Measurements from ENCODE around the gene TTYH2.

Gene TTYH2, protein sequence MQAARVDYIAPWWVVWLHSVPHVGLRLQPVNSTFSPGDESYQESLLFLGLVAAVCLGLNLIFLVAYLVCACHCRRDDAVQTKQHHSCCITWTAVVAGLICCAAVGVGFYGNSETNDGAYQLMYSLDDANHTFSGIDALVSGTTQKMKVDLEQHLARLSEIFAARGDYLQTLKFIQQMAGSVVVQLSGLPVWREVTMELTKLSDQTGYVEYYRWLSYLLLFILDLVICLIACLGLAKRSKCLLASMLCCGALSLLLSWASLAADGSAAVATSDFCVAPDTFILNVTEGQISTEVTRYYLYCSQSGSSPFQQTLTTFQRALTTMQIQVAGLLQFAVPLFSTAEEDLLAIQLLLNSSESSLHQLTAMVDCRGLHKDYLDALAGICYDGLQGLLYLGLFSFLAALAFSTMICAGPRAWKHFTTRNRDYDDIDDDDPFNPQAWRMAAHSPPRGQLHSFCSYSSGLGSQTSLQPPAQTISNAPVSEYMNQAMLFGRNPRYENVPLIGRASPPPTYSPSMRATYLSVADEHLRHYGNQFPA

DNA sequence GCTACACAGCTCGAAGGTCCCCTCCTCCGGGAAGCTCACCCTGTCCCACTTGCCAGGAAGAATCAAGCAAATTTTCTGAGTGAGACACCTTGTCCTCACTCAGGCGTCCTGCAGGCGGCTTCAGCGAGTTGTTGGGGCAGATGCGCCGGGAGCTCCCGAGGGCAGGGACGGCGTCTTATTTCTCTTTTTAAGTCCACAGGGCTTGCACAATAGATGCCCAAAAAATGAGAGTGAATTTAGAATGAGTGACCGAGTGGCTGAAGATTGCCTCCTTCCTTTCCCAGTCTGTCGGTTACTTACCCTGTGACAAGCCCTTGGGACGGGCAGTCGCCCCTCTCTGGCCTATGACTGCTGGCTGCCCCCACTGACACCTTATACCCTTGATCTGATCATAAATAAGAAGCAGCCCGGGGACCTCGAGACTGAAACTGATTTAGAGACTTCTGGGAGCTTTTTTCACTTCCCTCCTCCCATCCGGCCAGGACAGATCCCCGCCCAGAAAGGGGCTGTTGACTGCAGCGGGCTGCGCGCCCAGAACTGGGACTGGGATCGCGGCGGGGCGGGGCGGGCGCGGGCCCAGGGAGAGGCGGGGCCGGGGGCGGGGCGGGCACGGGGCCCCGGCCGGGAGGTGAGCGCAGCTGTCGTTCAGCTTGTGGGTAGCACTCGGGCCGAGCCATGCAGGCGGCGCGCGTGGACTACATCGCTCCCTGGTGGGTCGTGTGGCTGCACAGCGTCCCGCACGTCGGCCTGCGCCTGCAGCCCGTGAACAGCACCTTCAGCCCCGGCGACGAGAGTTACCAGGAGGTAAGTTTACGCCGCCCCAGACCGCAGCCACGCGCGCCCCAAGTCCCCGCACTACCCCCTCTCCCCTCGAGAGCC lies at the start of gene TTYH2:
Gene TTYH2 (plus strand): TSS at position 659 of the 879 bp plus-strand sequence. CDS start 17 bp downstream, at position 676.
- H3K4me1 Mint-ChIP-seq: peaks cover 75% of the 10 kb centered on the region

DNA sequence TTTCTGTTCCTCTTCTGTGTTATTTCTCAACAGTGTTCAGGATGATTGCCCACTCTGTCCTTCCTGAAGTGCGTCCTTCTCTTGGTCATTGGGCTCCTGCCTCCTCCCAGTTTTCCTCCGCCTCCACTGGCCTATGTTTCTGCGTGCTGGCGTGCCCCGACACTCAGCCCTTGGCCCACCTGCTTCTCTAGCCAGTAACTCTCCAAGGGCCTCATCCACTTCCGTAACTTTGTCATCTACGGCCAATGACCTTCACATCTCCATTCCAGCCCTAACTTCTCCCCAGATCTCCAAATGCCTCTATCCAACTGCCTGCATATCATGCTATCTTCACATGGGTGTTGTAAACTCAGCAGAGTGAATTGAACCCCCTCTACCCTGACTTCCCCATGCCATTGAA lies 49.5 kb upstream of the TTYH2 start:
- Mint-ChIP-seq H3K4me1 (no peaks in the 10 kb centered on the region), H3K27ac (no peak overlapping the region), H3K36me3 (no peaks in the 10 kb centered on the region), H3K9me3 (no peaks in the 10 kb centered on the region), H3K4me3 (no peak overlapping the region), H3K27me3 (peaks cover 34% of the 10 kb centered on the region)
- ATAC-seq: no peak

More for the DNA sequence above, at the start of gene TTYH2:
- peak within 1 kb of the TSS; percentile 78 for H3K4me3 Mint-ChIP-seq
- no peaks in the 10 kb centered on the region for H3K27me3 Mint-ChIP-seq
- H3K27ac Mint-ChIP-seq: peak within 1 kb of the TSS; percentile 69
- no peaks in the 10 kb centered on the region for H3K9me3 Mint-ChIP-seq
- peak; percentile 88 for ATAC-seq
- peaks cover 28% of the 10 kb centered on the region for H3K36me3 Mint-ChIP-seq

DNA sequence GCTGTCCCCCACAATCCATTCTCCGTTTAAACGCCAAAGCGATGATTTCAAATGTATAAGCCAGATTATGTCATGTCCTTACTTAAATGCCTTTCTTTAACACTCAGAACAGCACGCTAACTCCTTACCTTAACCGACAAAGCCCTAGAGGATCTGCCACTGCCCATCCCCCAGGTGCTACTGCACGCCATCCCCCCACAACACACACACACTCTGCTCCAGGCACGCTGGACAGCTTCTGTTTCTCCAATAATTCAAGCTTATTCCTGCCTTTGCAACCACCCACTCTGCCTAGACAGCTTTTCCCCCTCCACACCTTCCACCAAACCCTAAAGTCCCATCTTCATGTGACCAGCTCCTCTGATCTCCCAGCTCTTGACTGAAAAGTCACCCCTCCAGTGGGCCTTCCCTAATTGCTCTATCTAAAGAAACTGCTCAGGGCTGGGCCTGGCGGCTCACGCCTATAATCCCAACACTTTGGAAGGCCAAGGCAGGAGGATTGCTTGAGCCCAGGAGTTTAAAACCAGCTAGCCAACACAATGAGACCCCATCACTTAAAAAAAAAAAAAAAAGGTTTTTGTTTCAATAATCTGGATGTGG lies 48.8 kb upstream of the TTYH2 start:
- Mint-ChIP-seq H3K9me3 (no peaks in the 10 kb centered on the region), H3K27ac (no peak overlapping the region), H3K36me3 (no peaks in the 10 kb centered on the region), H3K4me1 (no peaks in the 10 kb centered on the region), H3K4me3 (no peak overlapping the region), H3K27me3 (peaks cover 29% of the 10 kb centered on the region)
- no peak for ATAC-seq

DNA sequence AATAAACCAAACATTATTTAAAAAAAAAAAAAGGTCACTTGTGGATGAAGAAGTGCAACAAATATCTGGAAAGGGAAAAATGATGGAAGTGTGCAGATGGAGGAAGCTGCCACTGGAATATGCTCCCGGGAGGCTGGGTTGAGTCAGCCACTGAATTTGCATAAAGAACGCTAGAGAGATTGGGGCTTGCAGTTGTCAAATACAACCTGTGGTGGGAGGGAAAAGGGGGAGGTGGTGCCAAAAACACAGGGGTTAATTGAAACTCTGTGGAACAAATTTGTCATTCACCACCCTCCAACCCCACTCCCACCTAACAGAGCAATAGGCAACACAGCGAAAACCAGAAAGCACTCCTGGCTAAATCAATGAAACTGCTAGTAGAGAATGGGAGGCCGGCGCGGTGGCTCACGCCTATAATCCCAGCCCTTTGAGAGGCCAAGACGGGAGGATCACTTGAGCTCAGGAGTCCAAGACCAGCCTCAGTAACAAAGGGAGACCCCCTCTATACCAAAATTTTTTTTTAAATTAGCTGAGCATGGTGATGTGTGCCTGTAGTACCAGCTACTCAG lies 47.5 kb upstream of the TTYH2 start:
- Mint-ChIP-seq H3K4me3 (no peak overlapping the region), H3K36me3 (no peaks in the 10 kb centered on the region), H3K27me3 (peaks cover 31% of the 10 kb centered on the region), H3K9me3 (no peaks in the 10 kb centered on the region), H3K4me1 (no peaks in the 10 kb centered on the region), H3K27ac (no peak overlapping the region)
- ATAC-seq: no peak

DNA sequence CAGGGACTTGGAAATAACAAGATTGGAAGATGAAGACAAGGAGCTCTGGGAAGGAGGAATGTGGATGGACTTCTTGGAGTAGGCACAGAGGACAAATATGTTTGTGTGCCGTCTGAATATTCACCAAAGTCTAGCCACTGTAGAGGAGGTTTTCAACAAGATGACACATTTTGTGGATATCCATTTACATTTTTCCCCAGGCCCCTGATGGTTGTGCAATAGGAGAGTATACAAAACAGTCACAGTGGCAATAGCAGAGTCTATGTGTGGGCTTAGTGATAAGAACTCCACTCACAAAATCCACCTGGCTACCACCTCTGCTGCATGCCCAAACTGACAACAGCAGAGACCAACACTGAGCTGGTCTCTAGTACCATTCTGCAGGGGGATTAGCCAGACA lies 42.4 kb upstream of the TTYH2 start:
- peaks cover 2% of the 10 kb centered on the region for H3K9me3 Mint-ChIP-seq
- no peak for ATAC-seq
- H3K27me3 Mint-ChIP-seq: peaks cover 45% of the 10 kb centered on the region
- H3K4me3 Mint-ChIP-seq: no peak overlapping the region
- no peak overlapping the region for H3K27ac Mint-ChIP-seq
- no peaks in the 10 kb centered on the region for H3K36me3 Mint-ChIP-seq
- H3K4me1 Mint-ChIP-seq: no peaks in the 10 kb centered on the region

DNA sequence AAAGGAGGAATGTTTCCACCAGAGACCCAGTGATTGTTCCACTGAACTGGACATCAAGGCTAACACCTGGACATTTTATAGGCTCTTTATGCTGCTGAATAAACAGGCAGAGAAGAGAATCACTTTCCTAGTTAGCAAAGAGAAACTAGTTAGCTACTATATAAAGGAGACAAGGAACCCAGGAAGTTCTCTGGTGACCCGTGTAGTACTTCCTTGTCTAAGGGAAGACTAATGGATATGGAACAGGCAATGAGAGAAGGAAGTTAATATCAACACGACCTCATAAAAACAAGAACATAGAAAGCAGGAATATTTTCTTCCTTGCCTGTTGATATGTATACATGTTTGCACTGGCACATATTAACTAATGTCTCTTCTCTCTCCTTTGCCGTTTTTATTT lies 40.7 kb upstream of the TTYH2 start:
- peaks cover 2% of the 10 kb centered on the region for H3K9me3 Mint-ChIP-seq
- H3K27me3 Mint-ChIP-seq: peaks cover 41% of the 10 kb centered on the region
- H3K36me3 Mint-ChIP-seq: no peaks in the 10 kb centered on the region
- H3K27ac Mint-ChIP-seq: no peak overlapping the region
- no peaks in the 10 kb centered on the region for H3K4me1 Mint-ChIP-seq
- H3K4me3 Mint-ChIP-seq: no peak overlapping the region
- no peak for ATAC-seq

DNA sequence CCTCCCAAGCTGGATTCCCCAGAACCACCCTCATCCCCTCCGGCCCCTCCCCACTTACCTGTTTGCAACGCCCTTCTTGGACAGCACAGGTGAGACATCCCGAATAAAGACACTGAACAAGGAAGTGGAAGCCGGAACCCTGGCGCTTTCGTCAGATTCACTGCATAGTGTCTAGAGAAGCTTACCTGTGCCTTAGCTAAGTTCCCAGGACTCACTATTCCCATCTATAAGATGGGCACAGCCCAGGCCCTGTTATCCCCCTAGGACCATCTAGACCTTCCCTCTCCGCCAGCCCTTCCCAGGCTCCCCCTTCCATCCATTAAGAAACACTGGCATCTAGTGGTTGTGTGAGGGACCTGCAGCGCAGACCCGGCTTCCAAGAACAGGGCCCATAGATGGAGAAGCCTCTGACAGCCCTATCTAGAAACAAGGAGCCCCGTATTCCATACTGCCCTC lies 36.8 kb upstream of the TTYH2 start:
- peaks cover 62% of the 10 kb centered on the region for H3K27me3 Mint-ChIP-seq
- H3K4me3 Mint-ChIP-seq: no peak overlapping the region
- no peaks in the 10 kb centered on the region for H3K36me3 Mint-ChIP-seq
- peaks cover 1% of the 10 kb centered on the region for H3K9me3 Mint-ChIP-seq
- H3K27ac Mint-ChIP-seq: no peak overlapping the region
- no peaks in the 10 kb centered on the region for H3K4me1 Mint-ChIP-seq
- peak; percentile 39 for ATAC-seq

DNA sequence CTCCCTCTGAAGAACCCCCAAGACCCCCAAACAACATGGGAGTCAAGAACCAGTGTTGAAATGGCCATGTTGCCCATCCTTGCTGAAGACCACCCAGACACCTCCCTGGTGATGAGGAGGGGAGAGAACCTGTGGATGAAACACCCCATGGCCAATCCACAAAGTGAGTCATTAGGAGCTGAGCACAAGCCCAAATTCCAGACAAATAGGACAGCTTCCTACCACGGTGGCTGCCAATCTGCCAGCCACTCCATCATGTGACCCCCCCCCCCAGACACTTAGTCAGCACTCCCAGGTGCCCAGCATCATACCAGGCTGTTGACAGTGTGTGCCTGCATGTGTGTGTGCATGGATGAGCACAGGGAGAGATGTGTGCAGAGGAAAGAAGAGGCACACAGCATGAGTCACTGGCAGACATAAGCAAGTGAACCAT lies 36.3 kb upstream of the TTYH2 start:
- ATAC-seq: no peak
- Mint-ChIP-seq H3K9me3 (no peaks in the 10 kb centered on the region), H3K4me3 (no peak overlapping the region), H3K36me3 (no peaks in the 10 kb centered on the region), H3K4me1 (no peaks in the 10 kb centered on the region), H3K27me3 (peaks cover 67% of the 10 kb centered on the region), H3K27ac (no peak overlapping the region)

DNA sequence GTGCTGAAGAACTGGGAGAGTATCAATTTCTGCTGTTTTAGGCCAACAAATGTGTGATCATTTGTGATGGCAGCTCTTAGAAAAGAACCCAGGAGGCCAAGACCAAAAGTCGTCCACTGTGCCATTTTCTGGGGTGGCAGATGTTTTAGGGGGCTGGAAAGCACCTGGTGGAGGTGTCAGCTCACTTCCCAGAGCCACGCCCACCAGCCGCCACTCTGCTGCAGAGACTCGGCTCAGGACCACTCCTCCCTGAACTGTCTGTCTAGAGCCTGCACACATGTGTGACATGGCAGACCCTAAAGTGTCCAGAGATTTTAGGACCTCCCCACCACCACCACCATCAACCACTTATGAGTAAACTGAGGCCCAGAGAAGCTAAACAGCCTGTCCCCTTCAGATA lies 33.8 kb upstream of the TTYH2 start:
- Mint-ChIP-seq H3K27me3 (peaks cover 78% of the 10 kb centered on the region), H3K36me3 (no peaks in the 10 kb centered on the region), H3K9me3 (no peaks in the 10 kb centered on the region), H3K4me3 (no peak overlapping the region), H3K4me1 (no peaks in the 10 kb centered on the region), H3K27ac (no peak overlapping the region)
- no peak for ATAC-seq

DNA sequence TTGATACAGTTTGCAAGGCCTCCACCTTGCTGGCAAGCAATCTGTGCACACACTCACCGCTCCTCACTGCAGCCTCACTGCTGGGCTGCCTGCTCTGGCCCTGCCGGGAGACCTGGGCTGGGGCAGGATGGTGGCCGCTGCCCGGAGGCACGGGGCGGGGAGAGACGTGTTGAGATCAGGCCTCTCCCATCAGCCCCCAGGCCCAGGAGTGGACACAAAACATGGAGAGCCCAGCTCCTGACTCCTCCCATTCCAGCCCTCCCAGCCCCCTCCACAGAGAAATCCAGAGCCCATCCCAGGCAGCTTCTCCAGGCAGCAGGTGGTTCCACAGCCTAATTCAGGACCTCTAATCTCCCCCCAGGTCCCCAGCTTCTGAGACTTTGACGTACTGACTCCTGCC lies 33.0 kb upstream of the TTYH2 start:
- Mint-ChIP-seq H3K36me3 (no peaks in the 10 kb centered on the region), H3K27me3 (peaks cover 83% of the 10 kb centered on the region)

DNA sequence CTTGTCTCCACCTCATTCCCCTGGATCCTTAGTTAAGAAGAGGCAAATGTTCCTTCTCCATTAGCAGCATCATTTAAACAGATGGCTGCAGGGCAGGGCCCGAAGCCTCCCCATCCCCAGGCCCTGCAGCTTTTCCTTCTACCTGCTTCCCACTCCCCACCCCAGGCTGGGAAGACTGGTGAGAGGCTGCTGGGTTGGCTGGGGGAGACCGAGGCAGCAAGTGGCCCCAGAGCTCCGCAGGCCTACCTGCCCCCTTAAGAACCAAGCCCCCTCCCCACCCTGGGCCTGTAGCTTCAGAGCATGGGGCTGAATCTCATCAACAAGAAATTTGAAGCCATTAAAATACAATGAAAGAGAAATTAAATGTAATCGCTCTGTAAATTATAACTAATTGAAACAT lies 32.0 kb upstream of the TTYH2 start:
- no peak for ATAC-seq
- no peaks in the 10 kb centered on the region for H3K4me1 Mint-ChIP-seq
- no peak overlapping the region for H3K27ac Mint-ChIP-seq
- H3K27me3 Mint-ChIP-seq: peaks cover 92% of the 10 kb centered on the region
- H3K4me3 Mint-ChIP-seq: no peak overlapping the region
- H3K9me3 Mint-ChIP-seq: no peaks in the 10 kb centered on the region
- no peaks in the 10 kb centered on the region for H3K36me3 Mint-ChIP-seq

More for the DNA sequence above, 33.0 kb upstream of the TTYH2 start:
- Mint-ChIP-seq H3K4me1 (no peaks in the 10 kb centered on the region), H3K27ac (no peak overlapping the region), H3K4me3 (no peak overlapping the region), H3K9me3 (no peaks in the 10 kb centered on the region)
- ATAC-seq: no peak

DNA sequence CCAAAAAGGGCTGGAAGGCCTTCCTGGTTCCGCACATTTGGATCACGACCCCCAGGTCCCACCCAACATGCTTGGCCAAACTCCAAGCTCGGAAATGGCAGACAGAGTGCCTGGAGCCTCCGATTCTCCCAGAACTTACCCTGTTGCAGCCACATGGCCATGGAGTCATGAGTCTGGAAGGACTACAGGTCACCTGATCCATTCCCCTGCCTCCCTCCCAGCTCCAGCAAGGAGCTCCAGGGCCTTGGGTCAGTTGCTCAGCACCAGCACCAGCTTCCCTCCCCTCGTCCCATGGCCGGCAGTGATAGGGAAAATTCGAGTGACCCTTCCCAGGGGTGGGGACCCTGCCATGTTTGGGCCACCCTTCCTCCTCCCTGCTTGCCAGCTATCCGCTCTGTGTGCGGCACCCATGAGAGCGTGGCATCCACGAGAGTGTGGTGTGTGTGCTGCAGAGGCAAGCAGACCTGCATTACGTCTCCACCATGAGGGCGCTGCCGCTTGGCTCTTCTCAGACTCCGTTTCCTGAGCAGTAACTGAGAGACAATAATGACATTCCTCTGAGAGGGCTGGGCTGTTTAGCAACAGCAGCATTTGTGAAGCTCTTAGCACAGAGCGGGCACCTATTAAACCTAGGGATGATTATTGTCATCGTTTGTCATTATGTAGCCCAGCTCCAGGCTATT lies 31.2 kb upstream of the TTYH2 start:
- Mint-ChIP-seq H3K4me1 (no peaks in the 10 kb centered on the region), H3K27ac (no peak overlapping the region), H3K36me3 (no peaks in the 10 kb centered on the region), H3K9me3 (no peaks in the 10 kb centered on the region), H3K4me3 (no peak overlapping the region), H3K27me3 (peaks cover 91% of the 10 kb centered on the region)
- ATAC-seq: no peak

DNA sequence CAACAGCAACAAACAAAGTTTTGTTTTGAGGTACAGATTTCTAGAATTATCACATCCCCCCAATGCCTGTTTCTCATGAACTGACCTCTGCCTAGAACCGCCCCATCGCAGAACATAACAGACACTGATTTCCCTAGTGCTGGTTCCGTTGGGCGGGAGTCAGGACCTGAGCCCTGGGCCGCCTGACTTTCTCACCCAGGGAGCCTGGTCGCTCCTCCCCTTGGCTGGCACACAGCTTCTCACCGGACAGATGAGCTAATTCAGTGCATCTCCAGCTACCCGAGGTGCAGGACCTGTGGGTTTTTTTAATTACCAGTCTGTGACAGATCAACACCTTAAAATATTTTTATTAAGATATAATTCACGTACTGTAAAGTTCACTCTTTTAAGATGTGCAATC lies 30.0 kb upstream of the TTYH2 start:
- Mint-ChIP-seq H3K27me3 (peaks cover 87% of the 10 kb centered on the region), H3K4me1 (no peaks in the 10 kb centered on the region), H3K36me3 (no peaks in the 10 kb centered on the region), H3K27ac (no peak overlapping the region), H3K4me3 (no peak overlapping the region), H3K9me3 (no peaks in the 10 kb centered on the region)
- ATAC-seq: no peak

DNA sequence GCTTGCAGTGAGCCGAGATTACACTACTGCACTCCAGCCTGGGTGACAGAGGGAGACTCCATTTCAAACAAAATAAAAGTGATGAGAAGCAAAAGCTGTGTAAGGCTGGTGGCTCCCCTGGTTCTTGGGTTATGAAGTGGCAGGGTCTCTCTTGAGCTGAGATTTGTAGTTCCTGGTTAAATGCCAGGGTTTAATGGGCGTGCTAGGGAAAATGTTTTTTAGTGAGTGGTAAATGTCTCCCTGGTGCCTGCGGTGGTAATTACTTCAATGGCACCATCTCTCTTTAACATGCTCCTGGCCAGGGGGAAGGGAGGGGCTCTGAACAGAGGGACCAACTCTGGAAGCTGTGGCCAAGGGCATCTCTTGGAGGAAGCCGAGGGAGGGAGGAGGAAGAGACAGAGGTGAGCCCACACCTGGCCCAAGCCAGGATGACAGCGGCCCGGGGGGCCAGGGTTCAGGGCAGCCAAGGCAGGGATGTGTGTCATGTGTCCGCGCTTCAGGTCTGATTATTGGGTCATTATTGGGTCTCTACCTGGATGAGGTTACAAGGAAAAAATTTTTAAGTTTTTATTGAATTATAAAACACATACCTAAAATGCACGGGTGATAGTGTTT lies 27.7 kb upstream of the TTYH2 start:
- no peaks in the 10 kb centered on the region for H3K9me3 Mint-ChIP-seq
- no peaks in the 10 kb centered on the region for H3K36me3 Mint-ChIP-seq
- no peak for ATAC-seq
- H3K4me1 Mint-ChIP-seq: no peaks in the 10 kb centered on the region
- no peak overlapping the region for H3K4me3 Mint-ChIP-seq
- no peak overlapping the region for H3K27ac Mint-ChIP-seq
- H3K27me3 Mint-ChIP-seq: peaks cover 72% of the 10 kb centered on the region

Measured in stimulated activated memory B cell treated with anti-CD40 and anti-IgM and Interleukin-4, amounts not matched to agents 10 μg/mL and 1 μg/mL and 100 μg/mL, for 72 hours (primary cell).